ENCODE data around the gene ANKRD44.

The ANKRD44 gene

DNA sequence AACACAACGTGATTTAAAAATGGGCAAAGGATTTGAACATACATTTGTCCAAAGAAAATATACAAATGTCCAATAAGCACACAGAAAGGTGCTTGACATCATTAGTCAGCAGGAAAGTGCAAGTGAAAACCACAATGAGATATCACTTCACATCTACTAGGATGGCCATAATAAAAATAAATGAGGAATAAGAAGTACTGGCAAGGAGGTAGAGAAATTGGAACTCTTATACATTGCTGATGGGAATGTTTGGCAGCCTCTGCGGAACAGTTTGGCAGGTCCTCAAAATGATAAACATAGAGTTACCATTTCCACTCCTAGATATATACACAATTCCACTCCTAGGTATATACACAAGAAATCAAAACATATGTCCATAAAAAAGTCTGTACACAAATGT lies 333.1 kb downstream of the ANKRD44 start:
- no peak overlapping the region for H3K4me3 ChIP-seq (ENCODE audit: low read depth, low read length)
- no peak for TF ChIP-seq CTCF (IDR thresholded peaks at IDR 0.05; ENCODE audit: low read depth, low read length)

DNA sequence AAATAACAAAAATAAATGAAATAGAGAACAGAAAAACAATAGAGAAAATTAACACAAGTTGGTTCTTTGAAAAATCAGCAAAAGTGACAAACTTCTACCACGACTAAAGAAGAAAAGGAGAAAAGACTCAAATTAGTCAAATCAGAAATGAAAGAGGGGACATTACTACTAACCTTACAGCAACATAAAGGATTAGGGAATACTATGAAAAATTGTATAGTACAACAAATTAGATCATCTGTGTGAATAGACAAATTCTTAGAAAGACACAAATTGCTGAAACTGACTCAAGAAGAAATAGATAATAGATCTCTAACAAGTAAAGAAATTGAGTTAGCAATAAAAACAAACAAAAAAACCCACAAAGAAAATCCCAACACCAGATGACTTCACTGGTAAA lies 335.6 kb downstream of the ANKRD44 start:
- H3K4me3 ChIP-seq (ENCODE audit: low read depth, low read length) = no peak overlapping the region
- TF ChIP-seq CTCF (IDR thresholded peaks at IDR 0.05; ENCODE audit: low read depth, low read length) = no peak

GRCh38 chr2:196971574-196972279 lies 338.9 kb downstream of the ANKRD44 start:
- no peak for TF ChIP-seq CTCF (IDR thresholded peaks at IDR 0.05; ENCODE audit: low read depth, low read length)
- H3K4me3 ChIP-seq (ENCODE audit: low read depth, low read length) = no peak overlapping the region

- H3K4me3 ChIP-seq (ENCODE audit: low read depth, low read length) = no peak overlapping the region
- TF ChIP-seq CTCF (IDR thresholded peaks at IDR 0.05; ENCODE audit: low read depth, low read length) = no peak
These were observed 340.5 kb downstream of the ANKRD44 start for GRCh38 chr2:196970099-196970498.

- no peak for TF ChIP-seq CTCF (IDR thresholded peaks at IDR 0.05; ENCODE audit: low read depth, low read length)
- H3K4me3 ChIP-seq (ENCODE audit: low read depth, low read length) = no peak overlapping the region
These were observed 342.1 kb downstream of the ANKRD44 start for GRCh38 chr2:196968516-196968915.

DNA sequence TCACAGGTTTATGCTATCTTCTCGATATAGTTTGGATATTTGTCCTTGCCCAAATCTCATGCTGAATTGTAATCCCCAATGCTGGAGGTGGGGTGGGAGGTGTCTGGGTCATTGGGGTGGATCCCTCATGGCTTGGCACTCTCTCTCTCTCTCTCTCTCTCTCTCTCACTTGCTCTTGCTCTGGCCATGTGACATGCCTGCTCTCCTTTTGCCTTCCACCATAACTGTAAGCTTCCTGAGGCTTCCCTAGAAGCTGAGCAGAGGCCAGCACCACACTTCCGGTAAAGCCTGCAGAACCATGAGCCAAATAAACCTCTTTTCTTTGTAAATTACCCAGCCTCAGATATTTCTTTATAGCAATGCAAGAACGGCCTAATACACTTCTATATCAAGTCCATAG lies 342.8 kb downstream of the ANKRD44 start:
- H3K4me3 ChIP-seq (ENCODE audit: low read depth, low read length) = no peak overlapping the region
- TF ChIP-seq CTCF (IDR thresholded peaks at IDR 0.05; ENCODE audit: low read depth, low read length) = no peak

- H3K4me3 ChIP-seq (ENCODE audit: low read depth, low read length) = peak overlapping the region; percentile 40
- TF ChIP-seq CTCF (IDR thresholded peaks at IDR 0.05; ENCODE audit: low read depth, low read length) = no peak
These were observed 343.5 kb downstream of the ANKRD44 start for GRCh38 chr2:196967116-196967515.
